Skeletal muscle tissue (tissue), 4 donors: ENCODE results near the gene MORF4L2. TPM values are rescaled to one million over a fixed set of nuclear protein-coding genes. Genes with fewer than 3 reads are reported as not detected.
"Not testable (repeated sequence)": the region's sequence is repeated elsewhere in the genome, so short reads cannot be mapped to it uniquely, and the experiment has no call there.

Source experiments
- H3K27ac ChIP-seq: one replicate; pipeline ENCODE4 v1.7.0; 2013; ENCODE audit warnings: mild to moderate bottlenecking, low read depth, low read length, inconsistent platforms
- H3K27me3 ChIP-seq, 3 donors: one replicate each; pipeline ENCODE4 v1.7.0; 2013; ENCODE audit warnings: low read length in 3 of 3; ENCODE audit not compliant: control insufficient read depth in 3 of 3, insufficient read depth in 3 of 3
- H3K36me3 ChIP-seq, 3 donors: one replicate each; pipeline ENCODE4 v1.7.0; 2013; ENCODE audit warnings: low read length in 3 of 3; ENCODE audit not compliant: control insufficient read depth in 3 of 3, insufficient read depth in 3 of 3
- H3K4me1 ChIP-seq, 3 donors: one replicate each; pipeline ENCODE4 v1.7.0; 2013; ENCODE audit warnings: low read length in 3 of 3, mild to moderate bottlenecking in 3 of 3; ENCODE audit not compliant: control insufficient read depth in 3 of 3, insufficient read depth in 3 of 3
- H3K4me3 ChIP-seq, 3 donors: one replicate each; pipeline ENCODE4 v1.7.0; 2013; ENCODE audit warnings: low read length in 3 of 3
- H3K9ac ChIP-seq, 3 donors: one replicate each; pipeline ENCODE4 v1.7.0; 2013; ENCODE audit warnings: low read length in 3 of 3, mild to moderate bottlenecking in 3 of 3, moderate library complexity in 2 of 3, low read depth in 1 of 3
- H3K9me3 ChIP-seq, 3 donors: one replicate each; pipeline ENCODE4 v1.7.0; 2013; ENCODE audit warnings: low read length in 3 of 3; ENCODE audit not compliant: control insufficient read depth in 3 of 3
- total RNA-seq: library from RNA; depleted of rRNA; stranded (reverse); fragments of >200 nt; gene quantifications from one replicate; pipeline ENCODE4 v1.2.3, GENCODE V29; 2014
- donor health status: Osteomylitis.

The MORF4L2 gene
- total RNA-seq, 1 donor from 2014 or later = 219 TPM

DNA sequence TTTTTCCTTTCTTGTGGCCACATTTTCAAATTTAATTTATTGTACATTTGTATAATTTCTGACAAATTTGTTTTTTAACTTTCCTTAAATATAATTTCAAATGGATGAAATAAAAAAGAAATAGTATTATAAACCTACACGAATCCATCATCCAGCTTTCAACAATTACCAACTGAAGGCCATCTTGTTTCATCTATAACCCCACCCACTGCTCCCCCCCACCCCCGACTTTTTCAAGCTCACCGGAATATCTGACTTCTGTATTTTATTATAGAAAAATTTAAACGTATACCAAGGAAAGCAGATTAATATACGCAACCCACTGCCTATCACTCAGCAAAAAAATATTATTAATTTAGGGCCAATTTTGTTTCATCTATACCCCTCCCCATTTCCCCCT, 1.1 kb downstream of the MORF4L2 start:
- peak overlapping the region; percentile 81 to 88 (median 84) for H3K9ac ChIP-seq
- peaks cover 0 to 6% (median 5%) of the 10 kb centered on the region in 3 donors for H3K4me1 ChIP-seq
- peaks cover 0 to 19% (median 6%) of the 10 kb centered on the region in 3 donors for H3K36me3 ChIP-seq
- H3K27me3 ChIP-seq = no peaks in the 10 kb centered on the region
- peak overlapping the region; percentile 70 to 88 (median 82) for H3K4me3 ChIP-seq
- no peaks in the 10 kb centered on the region for H3K9me3 ChIP-seq
- H3K27ac ChIP-seq = peak overlapping the region; percentile 96

DNA sequence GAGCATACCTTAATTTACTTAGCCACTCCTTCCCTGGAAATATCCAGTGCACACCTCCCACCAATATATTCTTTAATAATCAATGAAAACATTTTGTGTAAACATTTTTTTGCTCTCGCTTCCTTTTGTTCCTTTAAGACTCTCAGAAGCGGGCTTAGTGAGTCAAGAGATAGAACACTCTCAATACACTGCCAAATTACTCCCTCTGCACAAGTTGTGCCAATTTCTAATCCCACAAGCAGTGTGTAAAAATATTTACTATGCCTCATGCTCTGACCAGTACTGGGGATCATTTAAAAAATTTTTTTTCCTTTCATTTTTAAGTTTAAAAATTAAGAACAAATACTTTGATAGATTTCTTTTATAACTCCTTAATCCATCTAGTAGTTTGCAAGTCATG, 5.1 kb downstream of the MORF4L2 start:
- H3K4me1 ChIP-seq = peaks cover 0 to 6% (median 5%) of the 10 kb centered on the region in 3 donors
- H3K4me3 ChIP-seq = no peak overlapping the region
- no peak overlapping the region for H3K9ac ChIP-seq
- peaks cover under 1 to 36% (median 10%) of the 10 kb centered on the region in 3 donors for H3K36me3 ChIP-seq
- no peaks in the 10 kb centered on the region for H3K9me3 ChIP-seq
- no peak overlapping the region for H3K27ac ChIP-seq
- H3K27me3 ChIP-seq = no peaks in the 10 kb centered on the region

DNA sequence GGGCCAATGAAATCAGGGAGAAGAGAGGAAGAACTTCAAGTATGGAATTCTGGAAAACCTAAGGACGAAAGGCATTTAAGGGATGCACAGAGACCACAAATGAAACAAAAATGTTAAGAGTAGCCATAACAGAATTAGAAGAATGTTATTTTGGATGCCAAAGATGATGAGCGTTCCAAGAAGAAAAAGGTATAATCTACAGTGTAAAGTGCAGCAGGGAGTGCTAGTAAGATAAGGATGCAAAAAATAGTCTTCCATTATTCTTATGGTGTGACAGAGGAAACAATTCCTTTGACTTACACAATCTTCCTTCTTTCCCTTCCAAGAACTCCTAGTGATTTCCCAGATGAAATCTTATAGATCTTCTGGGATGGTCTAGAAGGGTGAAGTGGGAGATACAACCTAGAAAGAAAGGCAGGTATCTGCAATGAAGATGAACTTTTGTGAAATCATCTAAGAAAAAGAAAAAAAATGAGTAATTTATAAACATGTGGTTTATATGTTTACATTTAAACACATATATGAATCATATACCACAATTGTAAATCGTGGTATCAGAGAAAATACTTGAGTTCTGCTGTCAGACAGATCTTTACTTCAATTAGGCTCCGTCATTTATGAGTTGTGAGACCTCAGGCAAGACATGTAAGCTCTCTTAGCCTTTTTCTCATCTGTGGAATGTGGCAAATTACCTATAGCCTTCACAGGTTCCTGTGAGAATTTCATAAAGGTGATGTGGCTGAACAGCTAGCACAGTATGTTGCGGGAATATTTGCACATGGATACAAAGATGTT, 8.1 kb downstream of the MORF4L2 start:
- H3K4me3 ChIP-seq = no peak overlapping the region
- no peak overlapping the region for H3K9ac ChIP-seq
- no peaks in the 10 kb centered on the region for H3K27me3 ChIP-seq
- H3K4me1 ChIP-seq = no peaks in the 10 kb centered on the region
- no peak overlapping the region for H3K27ac ChIP-seq
- H3K36me3 ChIP-seq = peaks cover 8 to 37% (median 20%) of the 10 kb centered on the region in 3 donors
- no peaks in the 10 kb centered on the region for H3K9me3 ChIP-seq

DNA sequence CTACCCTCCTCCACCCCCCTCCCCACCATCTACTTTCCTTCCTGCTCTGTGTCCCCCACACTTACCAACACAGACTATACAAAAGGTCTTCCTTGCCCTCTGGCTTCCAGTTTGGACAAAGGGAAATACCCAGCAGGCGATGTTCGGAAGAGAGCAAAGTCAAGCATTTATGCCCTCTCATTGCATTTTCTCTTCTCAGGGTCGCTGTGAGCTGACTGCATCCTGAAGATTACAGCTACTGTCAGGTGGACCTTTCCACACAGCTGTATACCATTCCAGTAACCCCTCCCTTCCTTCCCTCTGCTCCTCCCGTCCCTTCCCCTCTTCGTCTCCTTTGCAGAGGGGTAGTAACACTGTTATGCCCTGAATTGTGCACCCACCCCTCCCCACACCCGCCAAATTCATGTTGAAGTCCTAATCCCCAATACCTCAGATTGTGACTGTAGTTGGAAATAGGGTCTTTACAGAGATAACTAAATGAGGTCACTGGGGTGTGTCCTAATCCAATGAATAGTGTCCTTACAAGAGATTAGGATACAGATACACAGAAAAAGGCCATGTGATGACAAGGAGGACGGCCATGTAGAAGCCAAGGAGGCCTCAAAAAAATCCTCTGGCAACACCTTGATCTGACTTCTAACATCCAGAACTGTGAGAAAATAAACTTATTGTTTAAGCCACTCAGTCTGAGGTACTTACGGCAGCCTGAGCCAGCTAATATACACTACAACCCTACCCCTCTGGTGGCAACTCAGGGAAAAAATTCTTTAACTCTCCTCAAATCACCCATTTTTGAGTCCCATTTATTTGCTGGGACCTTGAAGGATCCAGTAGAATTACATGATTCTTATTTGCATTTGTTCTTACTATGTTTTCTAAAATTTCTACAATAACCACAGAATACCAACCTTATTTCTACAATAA, 11.7 kb downstream of the MORF4L2 start:
- no peaks in the 10 kb centered on the region for H3K27me3 ChIP-seq
- H3K27ac ChIP-seq = no peak overlapping the region
- no peaks in the 10 kb centered on the region for H3K4me1 ChIP-seq
- no peaks in the 10 kb centered on the region for H3K9me3 ChIP-seq
- no peak overlapping the region for H3K4me3 ChIP-seq
- H3K36me3 ChIP-seq = peaks cover 8 to 31% (median 20%) of the 10 kb centered on the region in 3 donors
- no peak overlapping the region for H3K9ac ChIP-seq

DNA sequence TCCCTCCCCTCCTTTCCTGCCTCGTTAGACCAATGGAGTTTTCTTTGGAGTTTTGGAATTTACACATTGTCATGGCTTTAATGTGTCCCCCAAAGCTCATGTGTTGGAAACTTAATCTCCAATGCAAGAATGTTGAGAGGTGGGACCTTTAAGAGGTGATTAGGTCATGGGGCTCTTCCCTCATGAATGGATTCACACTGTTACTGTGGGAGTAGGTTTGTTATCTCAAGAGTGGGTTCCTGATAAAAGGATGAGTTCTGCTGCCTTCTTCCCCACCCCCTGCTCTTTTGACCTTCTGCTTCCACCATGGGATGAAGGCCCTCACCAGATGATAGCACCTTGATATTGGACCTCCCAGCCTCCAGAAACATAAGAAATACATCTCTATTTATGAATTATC, 16.8 kb downstream of the MORF4L2 start:
- peaks cover 0 to 4% (median 3%) of the 10 kb centered on the region in 3 donors for H3K36me3 ChIP-seq
- no peaks in the 10 kb centered on the region for H3K4me1 ChIP-seq
- H3K27ac ChIP-seq = no peak overlapping the region
- H3K27me3 ChIP-seq = peaks cover 0 to under 1% (median 0%) of the 10 kb centered on the region in 3 donors
- H3K9me3 ChIP-seq = no peaks in the 10 kb centered on the region
- H3K4me3 ChIP-seq = no peak overlapping the region
- H3K9ac ChIP-seq = no peak overlapping the region

DNA sequence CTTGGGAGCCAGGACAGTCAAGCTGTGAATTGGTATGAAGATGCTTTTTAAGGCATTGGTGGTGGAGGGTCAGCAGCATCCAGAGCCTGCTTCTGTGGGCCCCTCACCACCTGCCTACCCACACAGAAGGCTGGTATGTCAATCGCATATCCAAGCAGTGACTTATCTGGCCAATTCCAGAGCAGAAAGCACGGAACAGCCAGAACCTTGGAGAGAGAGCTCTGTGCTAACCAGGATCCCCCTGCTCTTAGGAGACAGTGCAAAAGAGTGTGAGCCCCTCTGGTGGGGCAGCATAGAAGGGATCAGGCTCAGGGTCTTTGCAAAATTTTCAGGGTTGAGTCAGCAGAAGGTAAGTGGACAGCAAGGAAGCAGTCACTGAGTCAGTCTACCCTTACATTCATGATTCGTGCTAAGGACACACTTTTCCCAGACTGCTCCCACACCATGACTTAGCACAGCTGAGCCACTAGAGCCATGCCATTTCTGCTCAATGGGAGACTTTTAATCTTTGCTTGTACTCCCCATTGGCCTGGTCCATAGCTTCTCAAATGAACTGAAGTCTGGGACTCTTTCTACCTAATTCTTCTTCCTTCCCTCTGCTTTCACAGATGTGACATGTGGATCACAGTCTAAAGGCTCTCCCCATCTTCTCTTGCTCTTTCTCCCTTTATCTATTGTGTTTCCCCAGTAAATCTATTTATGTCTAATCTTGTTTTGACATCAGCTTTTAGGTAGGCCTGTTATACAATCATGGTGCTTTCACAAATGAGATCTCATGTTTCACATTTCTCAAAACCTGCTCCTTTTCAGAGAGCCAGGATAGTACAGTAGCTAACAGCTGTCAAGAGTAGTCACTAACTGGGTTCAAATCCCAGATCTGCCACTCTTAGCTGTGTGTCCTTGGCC, 20.0 kb downstream of the MORF4L2 start:
- H3K9ac ChIP-seq = no peak overlapping the region
- no peaks in the 10 kb centered on the region for H3K4me1 ChIP-seq
- no peaks in the 10 kb centered on the region for H3K36me3 ChIP-seq
- no peaks in the 10 kb centered on the region for H3K9me3 ChIP-seq
- H3K4me3 ChIP-seq = no peak overlapping the region
- H3K27ac ChIP-seq = no peak overlapping the region
- H3K27me3 ChIP-seq = peaks cover 3 to 5% (median 5%) of the 10 kb centered on the region in 3 donors

DNA sequence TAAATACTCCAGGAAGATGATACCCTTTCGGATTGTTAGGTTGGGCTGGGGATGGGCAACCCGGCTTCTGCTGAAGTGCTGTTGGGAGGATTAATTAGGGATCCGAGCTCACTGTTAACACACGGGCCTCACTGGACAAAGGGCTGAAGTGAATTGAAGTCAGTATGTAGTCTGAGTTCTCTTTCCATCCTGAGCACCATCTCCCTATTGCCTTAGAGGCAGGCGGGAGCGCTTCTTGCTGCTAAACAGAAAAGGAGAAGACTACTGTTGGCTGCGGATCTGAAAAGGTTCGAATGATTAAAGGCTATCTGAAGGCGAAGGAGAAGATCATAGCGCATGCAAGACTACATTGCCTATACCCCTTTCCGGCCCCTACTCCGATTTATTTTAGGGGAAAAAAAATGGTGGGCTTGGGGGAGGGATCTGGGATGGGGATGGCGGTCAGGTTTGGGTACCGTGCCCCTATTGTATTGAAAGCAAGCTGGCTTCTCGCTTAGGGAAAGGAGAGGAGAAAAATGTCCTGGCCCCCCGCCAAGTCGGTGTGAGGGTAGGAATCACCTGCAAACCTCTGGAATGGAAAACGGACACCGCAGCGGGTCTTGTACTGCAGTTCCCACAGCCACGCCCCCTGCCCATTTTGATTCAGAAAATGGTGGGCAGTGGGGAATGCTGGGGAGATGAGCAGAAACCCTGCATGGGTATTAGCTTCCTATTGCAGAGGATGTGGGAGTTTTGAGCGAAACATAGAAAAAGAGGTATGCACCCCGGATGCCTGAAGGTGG, 22.3 kb downstream of the MORF4L2 start:
- no peaks in the 10 kb centered on the region for H3K4me1 ChIP-seq
- no peak overlapping the region for H3K9ac ChIP-seq
- H3K4me3 ChIP-seq = no peak overlapping the region
- no peaks in the 10 kb centered on the region for H3K9me3 ChIP-seq
- H3K27me3 ChIP-seq = peaks cover 3 to 11% (median 5%) of the 10 kb centered on the region in 3 donors
- no peak overlapping the region for H3K27ac ChIP-seq
- no peaks in the 10 kb centered on the region for H3K36me3 ChIP-seq

DNA sequence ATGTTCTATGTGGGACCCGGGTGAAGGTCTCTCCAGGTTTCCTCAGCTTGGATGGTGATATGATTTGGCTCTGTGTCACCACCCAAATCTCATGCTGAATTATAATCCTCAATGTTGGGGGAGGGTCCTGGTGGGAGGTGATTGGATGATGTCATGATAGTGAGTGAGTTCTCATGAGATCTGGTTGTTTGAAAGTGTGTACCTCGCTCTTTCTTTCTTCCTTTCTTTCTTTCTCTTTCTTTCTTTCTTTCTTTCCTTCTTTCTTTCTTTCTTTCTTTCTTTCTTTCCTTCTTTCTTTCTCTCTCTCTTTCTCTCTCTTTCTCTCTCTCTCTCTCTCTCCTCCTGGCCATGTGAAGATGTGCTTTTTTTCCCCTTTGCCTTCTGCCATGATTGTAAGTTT, 27.0 kb downstream of the MORF4L2 start:
- not testable (repeated sequence) for H3K9ac ChIP-seq, H3K4me3 ChIP-seq, H3K36me3 ChIP-seq, H3K27ac ChIP-seq, H3K9me3 ChIP-seq, H3K4me1 ChIP-seq
- peaks cover 3 to 10% (median 5%) of the 10 kb centered on the region in 3 donors for H3K27me3 ChIP-seq
